ENCODE data around the gene HOXA10. TPM values are rescaled to one million over a fixed set of nuclear protein-coding genes. Genes with fewer than 3 reads are reported as not detected.

Gene HOXA10
- total RNA-seq, 4 donors from 2014 or later = 0.56 to 1.9 (median 1.2) TPM

DNA sequence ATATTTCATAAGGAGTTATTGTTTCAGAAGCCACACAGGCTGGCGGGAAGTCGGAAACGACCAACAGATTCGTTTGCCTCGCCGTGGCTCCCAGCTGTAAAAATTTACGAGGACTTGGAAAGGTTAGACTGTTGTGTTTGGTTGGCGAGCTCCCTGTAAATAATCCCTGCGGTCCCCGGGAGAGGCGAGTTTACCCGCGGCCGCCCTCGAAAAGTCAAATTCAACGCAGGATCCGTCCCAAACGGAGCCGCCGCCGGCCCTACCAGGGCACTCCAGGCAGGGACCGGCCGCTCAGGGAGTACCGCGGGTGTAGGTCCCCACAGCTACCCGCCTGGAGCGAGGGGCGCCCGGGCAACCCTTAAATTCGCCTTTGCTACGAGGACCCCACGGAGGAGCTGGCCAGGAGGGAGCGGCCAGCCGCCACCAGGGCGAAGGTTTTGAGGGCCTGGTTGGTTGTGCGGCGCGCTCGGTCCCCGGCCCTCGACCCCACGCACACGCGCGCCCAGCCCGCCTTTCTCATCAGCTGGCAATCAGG is 8.1 kb downstream of the HOXA10 start:
- no peak for ATAC-seq (ENCODE audit: low FRiP score)

GRCh38 chr7:27165089-27165995 is 8.8 kb downstream of the HOXA10 start, which contains the start of gene HOXA9:
TSS of gene HOXA9 (minus strand) at chr7:27165537. CDS start at chr7:27165457, 80 bp downstream.
- TF ChIP-seq, protein P1, sequence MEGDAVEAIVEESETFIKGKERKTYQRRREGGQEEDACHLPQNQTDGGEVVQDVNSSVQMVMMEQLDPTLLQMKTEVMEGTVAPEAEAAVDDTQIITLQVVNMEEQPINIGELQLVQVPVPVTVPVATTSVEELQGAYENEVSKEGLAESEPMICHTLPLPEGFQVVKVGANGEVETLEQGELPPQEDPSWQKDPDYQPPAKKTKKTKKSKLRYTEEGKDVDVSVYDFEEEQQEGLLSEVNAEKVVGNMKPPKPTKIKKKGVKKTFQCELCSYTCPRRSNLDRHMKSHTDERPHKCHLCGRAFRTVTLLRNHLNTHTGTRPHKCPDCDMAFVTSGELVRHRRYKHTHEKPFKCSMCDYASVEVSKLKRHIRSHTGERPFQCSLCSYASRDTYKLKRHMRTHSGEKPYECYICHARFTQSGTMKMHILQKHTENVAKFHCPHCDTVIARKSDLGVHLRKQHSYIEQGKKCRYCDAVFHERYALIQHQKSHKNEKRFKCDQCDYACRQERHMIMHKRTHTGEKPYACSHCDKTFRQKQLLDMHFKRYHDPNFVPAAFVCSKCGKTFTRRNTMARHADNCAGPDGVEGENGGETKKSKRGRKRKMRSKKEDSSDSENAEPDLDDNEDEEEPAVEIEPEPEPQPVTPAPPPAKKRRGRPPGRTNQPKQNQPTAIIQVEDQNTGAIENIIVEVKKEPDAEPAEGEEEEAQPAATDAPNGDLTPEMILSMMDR (IDR thresholded peaks at IDR 0.05) = no peak
- no peak for ATAC-seq (ENCODE audit: low FRiP score)
- no peak for DNase-seq (ENCODE audit: low spot score)

More for the DNA sequence above, 8.1 kb downstream of the HOXA10 start:
- TF ChIP-seq, protein P1 (IDR thresholded peaks at IDR 0.05) = no peak
- no peak for DNase-seq (ENCODE audit: low spot score)

DNA sequence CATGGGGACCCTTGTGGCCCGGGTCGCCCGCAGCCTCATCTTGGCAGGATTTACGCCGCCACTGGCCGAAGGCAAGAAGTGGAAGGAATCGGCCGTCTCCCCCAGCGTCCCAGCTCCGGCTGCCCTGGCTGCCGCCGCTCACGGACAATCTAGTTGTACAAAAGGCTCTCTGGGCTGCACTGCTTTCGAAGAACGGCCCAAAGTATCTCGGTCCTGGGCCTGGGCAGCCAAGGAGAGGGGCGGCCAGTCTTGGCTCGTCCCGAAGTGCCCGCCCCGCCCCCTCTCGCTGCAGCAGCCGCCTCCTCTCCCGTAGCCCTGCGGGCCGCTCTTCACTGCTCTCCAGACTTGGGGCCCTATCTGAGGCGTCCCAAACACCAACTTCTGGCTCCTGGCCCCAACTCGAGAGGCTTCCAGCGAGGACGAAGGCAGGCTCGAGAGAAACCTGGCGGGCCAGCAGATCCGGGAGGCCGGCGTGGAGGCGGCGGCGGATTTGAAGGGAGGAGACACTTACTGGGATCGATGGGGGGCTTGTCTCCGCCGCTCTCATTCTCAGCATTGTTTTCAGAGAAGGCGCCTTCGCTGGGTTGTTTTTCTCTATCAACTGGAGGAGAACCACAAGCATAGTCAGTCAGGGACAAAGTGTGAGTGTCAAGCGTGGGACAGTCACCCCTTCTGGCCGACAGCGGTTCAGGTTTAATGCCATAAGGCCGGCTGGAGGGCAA is 9.6 kb downstream of the HOXA10 start:
- TF ChIP-seq, protein P1 (IDR thresholded peaks at IDR 0.05) = no peak
- ATAC-seq (ENCODE audit: low FRiP score) (no peak), DNase-seq (ENCODE audit: low spot score) (no peak)

GRCh38 chr7:27164045-27164366 is 10.1 kb downstream of the HOXA10 start:
- TF ChIP-seq, protein P1 (IDR thresholded peaks at IDR 0.05) = no peak
- ATAC-seq (ENCODE audit: low FRiP score) = no peak
- DNase-seq (ENCODE audit: low spot score) = no peak

DNA sequence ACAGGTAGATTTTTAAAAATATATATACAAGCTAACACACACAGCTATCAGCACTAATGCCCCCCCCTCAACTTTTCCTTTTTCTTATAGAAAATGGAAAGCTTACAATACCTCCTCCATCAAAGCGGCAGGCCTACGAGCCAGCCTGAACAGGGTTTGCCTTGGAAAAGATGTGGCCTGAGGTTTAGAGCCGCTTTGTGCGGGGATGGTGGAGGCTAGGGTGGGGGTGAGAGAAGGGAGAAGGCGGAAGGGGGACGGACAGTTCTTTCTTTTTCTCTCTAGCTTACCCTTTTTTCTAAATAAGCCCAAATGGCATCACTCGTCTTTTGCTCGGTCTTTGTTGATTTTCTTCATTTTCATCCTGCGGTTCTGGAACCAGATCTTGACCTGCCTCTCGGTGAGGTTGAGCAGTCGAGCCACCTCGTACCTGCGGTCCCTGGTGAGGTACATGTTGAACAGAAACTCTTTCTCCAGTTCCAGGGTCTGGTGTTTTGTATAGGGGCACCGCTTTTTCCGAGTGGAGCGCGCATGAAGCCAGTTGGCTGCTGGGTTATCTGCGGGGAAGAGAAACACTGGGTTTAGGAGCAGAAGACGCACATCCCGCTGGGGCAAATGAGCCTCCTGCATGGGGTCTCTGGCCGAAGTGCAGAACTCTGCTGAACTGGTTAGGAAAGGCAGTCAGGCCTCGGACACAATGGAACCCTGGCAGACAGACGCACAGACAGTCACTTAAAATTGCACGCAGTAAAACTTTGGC is 10.7 kb downstream of the HOXA10 start:
- DNase-seq (ENCODE audit: low spot score) (no peak), ATAC-seq (ENCODE audit: low FRiP score) (no peak)
- TF ChIP-seq, protein P1 (IDR thresholded peaks at IDR 0.05) = no peak

- DNase-seq (ENCODE audit: low spot score) (no peak), ATAC-seq (ENCODE audit: low FRiP score) (no peak)
- TF ChIP-seq, protein P1 (IDR thresholded peaks at IDR 0.05) = no peak
Observed at GRCh38 chr7:27162561-27163287, 11.4 kb downstream of the HOXA10 start.

Data from omental fat pad (tissue), 4 donors.